Measurements from ENCODE around the gene LILRB2. TPM values are rescaled to one million over a fixed set of nuclear protein-coding genes. Genes with fewer than 3 reads are reported as not detected.

Gene LILRB2
- total RNA-seq, 1 experiment from 2014 or later: not detected

GRCh38 chr19:54319049-54319448 is 38.1 kb upstream of the LILRB2 start:
- H3K36me3 Mint-ChIP-seq (ENCODE audit: insufficient read depth, unreplicated experiment): no peaks in the 10 kb centered on the region
- POLR2A ChIA-PET: no interaction called here
- H3K27me3 Mint-ChIP-seq (ENCODE audit: insufficient read depth, unreplicated experiment): peaks cover 53% of the 10 kb centered on the region
- H3K4me1 Mint-ChIP-seq (ENCODE audit: insufficient read depth, unreplicated experiment): no peaks in the 10 kb centered on the region
- no peak for TF ChIP-seq CTCF (IDR thresholded peaks at IDR 0.05; ENCODE audit: unreplicated experiment)
- no peaks in the 10 kb centered on the region for H3K9me3 Mint-ChIP-seq (ENCODE audit: unreplicated experiment)
- intact Hi-C loops (cut with micrococcal nuclease): no loop called here
- H3K27ac Mint-ChIP-seq (ENCODE audit: low read depth, unreplicated experiment): no peak overlapping the region
- no TSS peak for BruUV-seq (replicated peaks)
- CTCF ChIA-PET: no interaction called here
- no peak overlapping the region for H3K4me3 Mint-ChIP-seq (ENCODE audit: unreplicated experiment)
- DNase-seq (ENCODE audit: unreplicated experiment): no peak

- no TSS peak for BruUV-seq (replicated peaks)
- intact Hi-C loops (cut with micrococcal nuclease): no loop called here
- Mint-ChIP-seq H3K36me3 (ENCODE audit: insufficient read depth, unreplicated experiment) (no peaks in the 10 kb centered on the region), H3K27ac (ENCODE audit: low read depth, unreplicated experiment) (no peak overlapping the region), H3K27me3 (ENCODE audit: insufficient read depth, unreplicated experiment) (peaks cover 65% of the 10 kb centered on the region), H3K4me3 (ENCODE audit: unreplicated experiment) (no peak overlapping the region), H3K4me1 (ENCODE audit: insufficient read depth, unreplicated experiment) (no peaks in the 10 kb centered on the region), H3K9me3 (ENCODE audit: unreplicated experiment) (no peaks in the 10 kb centered on the region)
- ChIA-PET POLR2A (no interaction called here), CTCF (interaction anchor here (1.6 kb wide), 1 partner anchor 8 kb away, joined by 4 read pairs; no protein-coding TSS in a partner anchor)
- no peak for TF ChIP-seq CTCF (IDR thresholded peaks at IDR 0.05; ENCODE audit: unreplicated experiment)
- DNase-seq (ENCODE audit: unreplicated experiment): no peak
Measured at GRCh38 chr19:54317965-54318240, 37.0 kb upstream of the LILRB2 start.

- intact Hi-C loops (cut with micrococcal nuclease): no loop called here
- H3K4me3 Mint-ChIP-seq (ENCODE audit: unreplicated experiment): no peak overlapping the region
- no peaks in the 10 kb centered on the region for H3K36me3 Mint-ChIP-seq (ENCODE audit: insufficient read depth, unreplicated experiment)
- H3K9me3 Mint-ChIP-seq (ENCODE audit: unreplicated experiment): no peaks in the 10 kb centered on the region
- CTCF ChIA-PET: interaction anchor here (0.5 to 1.6 kb wide), 4 partner anchors 9 to 1355 kb away, joined by 3 to 4 read pairs (median 3); no protein-coding TSS in a partner anchor
- H3K27ac Mint-ChIP-seq (ENCODE audit: low read depth, unreplicated experiment): no peak overlapping the region
- no peaks in the 10 kb centered on the region for H3K4me1 Mint-ChIP-seq (ENCODE audit: insufficient read depth, unreplicated experiment)
- TF ChIP-seq CTCF (IDR thresholded peaks at IDR 0.05; ENCODE audit: unreplicated experiment): no peak
- no TSS peak for BruUV-seq (replicated peaks)
- H3K27me3 Mint-ChIP-seq (ENCODE audit: insufficient read depth, unreplicated experiment): peaks cover 70% of the 10 kb centered on the region
- POLR2A ChIA-PET: no interaction called here
- DNase-seq (ENCODE audit: unreplicated experiment): no peak
Measured at GRCh38 chr19:54317108-54317964, 36.4 kb upstream of the LILRB2 start.

- ChIA-PET CTCF (interaction anchor here (0.5 to 1.6 kb wide), 6 partner anchors 8 to 1355 kb away, joined by 3 to 4 read pairs (median 3); no protein-coding TSS in a partner anchor), POLR2A (no interaction called here)
- no peaks in the 10 kb centered on the region for H3K36me3 Mint-ChIP-seq (ENCODE audit: insufficient read depth, unreplicated experiment)
- no TSS peak for BruUV-seq (replicated peaks)
- intact Hi-C loops (cut with micrococcal nuclease): no loop called here
- no peak overlapping the region for H3K4me3 Mint-ChIP-seq (ENCODE audit: unreplicated experiment)
- H3K9me3 Mint-ChIP-seq (ENCODE audit: unreplicated experiment): no peaks in the 10 kb centered on the region
- peaks cover 69% of the 10 kb centered on the region for H3K27me3 Mint-ChIP-seq (ENCODE audit: insufficient read depth, unreplicated experiment)
- no peak for TF ChIP-seq CTCF (IDR thresholded peaks at IDR 0.05; ENCODE audit: unreplicated experiment)
- no peaks in the 10 kb centered on the region for H3K4me1 Mint-ChIP-seq (ENCODE audit: insufficient read depth, unreplicated experiment)
- no peak overlapping the region for H3K27ac Mint-ChIP-seq (ENCODE audit: low read depth, unreplicated experiment)
- no peak for DNase-seq (ENCODE audit: unreplicated experiment)
Measured at GRCh38 chr19:54316746-54317107, 35.8 kb upstream of the LILRB2 start.

All from MCF 10A (cell line).